ENCODE data around the gene ARID1B.

DNA sequence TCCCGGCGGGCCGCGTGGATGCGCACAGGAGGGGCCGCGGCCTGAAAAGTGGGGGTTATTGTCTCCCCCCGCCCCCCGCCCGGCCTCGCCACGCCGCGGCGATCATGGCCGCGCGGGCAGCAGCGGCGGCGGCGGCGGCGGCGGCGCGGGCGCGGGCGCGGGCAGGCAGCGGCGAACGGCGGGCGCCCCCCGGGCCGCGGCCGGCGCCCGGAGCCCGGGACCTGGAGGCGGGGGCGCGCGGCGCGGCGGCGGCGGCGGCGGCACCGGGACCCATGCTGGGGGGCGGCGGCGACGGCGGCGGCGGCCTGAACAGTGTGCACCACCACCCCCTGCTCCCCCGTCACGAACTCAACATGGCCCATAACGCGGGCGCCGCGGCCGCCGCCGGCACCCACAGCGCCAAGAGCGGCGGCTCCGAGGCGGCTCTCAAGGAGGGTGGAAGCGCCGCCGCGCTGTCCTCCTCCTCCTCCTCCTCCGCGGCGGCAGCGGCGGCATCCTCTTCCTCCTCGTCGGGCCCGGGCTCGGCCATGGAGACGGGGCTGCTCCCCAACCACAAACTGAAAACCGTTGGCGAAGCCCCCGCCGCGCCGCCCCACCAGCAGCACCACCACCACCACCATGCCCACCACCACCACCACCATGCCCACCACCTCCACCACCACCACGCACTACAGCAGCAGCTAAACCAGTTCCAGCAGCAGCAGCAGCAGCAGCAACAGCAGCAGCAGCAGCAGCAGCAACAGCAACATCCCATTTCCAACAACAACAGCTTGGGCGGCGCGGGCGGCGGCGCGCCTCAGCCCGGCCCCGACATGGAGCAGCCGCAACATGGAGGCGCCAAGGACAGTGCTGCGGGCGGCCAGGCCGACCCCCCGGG, 637 bp downstream of the ARID1B start:
- TF ChIP-seq, protein P1, sequence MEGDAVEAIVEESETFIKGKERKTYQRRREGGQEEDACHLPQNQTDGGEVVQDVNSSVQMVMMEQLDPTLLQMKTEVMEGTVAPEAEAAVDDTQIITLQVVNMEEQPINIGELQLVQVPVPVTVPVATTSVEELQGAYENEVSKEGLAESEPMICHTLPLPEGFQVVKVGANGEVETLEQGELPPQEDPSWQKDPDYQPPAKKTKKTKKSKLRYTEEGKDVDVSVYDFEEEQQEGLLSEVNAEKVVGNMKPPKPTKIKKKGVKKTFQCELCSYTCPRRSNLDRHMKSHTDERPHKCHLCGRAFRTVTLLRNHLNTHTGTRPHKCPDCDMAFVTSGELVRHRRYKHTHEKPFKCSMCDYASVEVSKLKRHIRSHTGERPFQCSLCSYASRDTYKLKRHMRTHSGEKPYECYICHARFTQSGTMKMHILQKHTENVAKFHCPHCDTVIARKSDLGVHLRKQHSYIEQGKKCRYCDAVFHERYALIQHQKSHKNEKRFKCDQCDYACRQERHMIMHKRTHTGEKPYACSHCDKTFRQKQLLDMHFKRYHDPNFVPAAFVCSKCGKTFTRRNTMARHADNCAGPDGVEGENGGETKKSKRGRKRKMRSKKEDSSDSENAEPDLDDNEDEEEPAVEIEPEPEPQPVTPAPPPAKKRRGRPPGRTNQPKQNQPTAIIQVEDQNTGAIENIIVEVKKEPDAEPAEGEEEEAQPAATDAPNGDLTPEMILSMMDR (IDR thresholded peaks at IDR 0.05; ENCODE audit: insufficient read depth, low read length, poor library complexity, severe bottlenecking) = no peak
- no peak for TF ChIP-seq EZH2phosphoT487 (conservative IDR thresholded peaks at IDR 0.05; ENCODE audit: low read length)
